Upper lobe of right lung (tissue), 1 donor: Measurements from ENCODE around the gene WASL. TPM values are rescaled to one million over a fixed set of nuclear protein-coding genes. Genes with fewer than 3 reads are reported as not detected.
A peak's percentile ranks its signal among the peaks of the same experiment; 100 is the strongest.

Experiments used
- ATAC-seq: fragments of 200-7000 bp; cut with Tn5 transposase; one replicate; pipeline ENCODE4 v1.9.1; 2020; ENCODE audit warnings: mild to moderate bottlenecking, moderate library complexity
- DNase-seq: peaks from one replicate; pipeline ENCODE4 v3.0.0-alpha.2; 2020
- H3K27ac ChIP-seq: fragments of 200-600 bp; one replicate; pipeline ENCODE4 v1.8.0; 2022
- H3K27me3 ChIP-seq: fragments of 200-600 bp; one replicate; pipeline ENCODE4 v1.8.0; 2022; ENCODE audit warnings: mild to moderate bottlenecking
- H3K36me3 ChIP-seq: fragments of 200-600 bp; one replicate; pipeline ENCODE4 v1.8.0; 2022
- H3K4me1 ChIP-seq: fragments of 200-600 bp; one replicate; pipeline ENCODE4 v1.8.0; 2022
- H3K4me3 ChIP-seq: fragments of 200-600 bp; one replicate; pipeline ENCODE4 v1.8.0; 2022; ENCODE audit warnings: mild to moderate bottlenecking
- H3K9me3 ChIP-seq: fragments of 200-600 bp; one replicate; pipeline ENCODE4 v1.8.0; 2022
- intact Hi-C: fragments of 100-400 bp; cut with DNase I; formaldehyde crosslinking; loops from one replicate; pipeline ENCODE4 v1.11.0; 2022
- total RNA-seq: library from RNA; stranded (reverse); fragmentation: NEBNext Ultra II Directional; extraction: Animal tissue kit (Norgen Biotek cat#: 25700); gene quantifications from one replicate; pipeline ENCODE4 v1.2.1, GENCODE V29; 2021
- TF ChIP-seq, protein P1 (sequence below): fragments of 200-600 bp; IDR thresholded peaks from one replicate; pipeline ENCODE4 v1.8.0; 2022; ENCODE audit warnings: antibody characterized with exemption
- donor health status: DM: no; HTN: yes; CAD: no; lungs with severe emphysema.

Gene WASL
- total RNA-seq, 1 donor from 2014 or later, result 40.0 TPM

GRCh38 chr7:123715799-123716198 is 33.0 kb downstream of the WASL start:
- ATAC-seq (no peak), DNase-seq (no peak)
- Histone ChIP-seq H3K4me1 (peaks cover 35% of the 10 kb centered on the region), H3K4me3 (no peak overlapping the region), H3K36me3 (no peaks in the 10 kb centered on the region), H3K27me3 (no peaks in the 10 kb centered on the region), H3K9me3 (no peaks in the 10 kb centered on the region), H3K27ac (no peak overlapping the region)
- intact Hi-C loops, result no loop called here
- TF ChIP-seq, protein P1, sequence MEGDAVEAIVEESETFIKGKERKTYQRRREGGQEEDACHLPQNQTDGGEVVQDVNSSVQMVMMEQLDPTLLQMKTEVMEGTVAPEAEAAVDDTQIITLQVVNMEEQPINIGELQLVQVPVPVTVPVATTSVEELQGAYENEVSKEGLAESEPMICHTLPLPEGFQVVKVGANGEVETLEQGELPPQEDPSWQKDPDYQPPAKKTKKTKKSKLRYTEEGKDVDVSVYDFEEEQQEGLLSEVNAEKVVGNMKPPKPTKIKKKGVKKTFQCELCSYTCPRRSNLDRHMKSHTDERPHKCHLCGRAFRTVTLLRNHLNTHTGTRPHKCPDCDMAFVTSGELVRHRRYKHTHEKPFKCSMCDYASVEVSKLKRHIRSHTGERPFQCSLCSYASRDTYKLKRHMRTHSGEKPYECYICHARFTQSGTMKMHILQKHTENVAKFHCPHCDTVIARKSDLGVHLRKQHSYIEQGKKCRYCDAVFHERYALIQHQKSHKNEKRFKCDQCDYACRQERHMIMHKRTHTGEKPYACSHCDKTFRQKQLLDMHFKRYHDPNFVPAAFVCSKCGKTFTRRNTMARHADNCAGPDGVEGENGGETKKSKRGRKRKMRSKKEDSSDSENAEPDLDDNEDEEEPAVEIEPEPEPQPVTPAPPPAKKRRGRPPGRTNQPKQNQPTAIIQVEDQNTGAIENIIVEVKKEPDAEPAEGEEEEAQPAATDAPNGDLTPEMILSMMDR, result no peak

- intact Hi-C loops, result no loop called here
- Histone ChIP-seq H3K4me1 (peaks cover 41% of the 10 kb centered on the region), H3K27ac (no peak overlapping the region), H3K4me3 (no peak overlapping the region), H3K9me3 (no peaks in the 10 kb centered on the region), H3K36me3 (no peaks in the 10 kb centered on the region), H3K27me3 (no peaks in the 10 kb centered on the region)
- no peak for DNase-seq
- ATAC-seq, result no peak
- TF ChIP-seq, protein P1, result no peak
Observed at GRCh38 chr7:123715198-123715597, 33.6 kb downstream of the WASL start.

DNA sequence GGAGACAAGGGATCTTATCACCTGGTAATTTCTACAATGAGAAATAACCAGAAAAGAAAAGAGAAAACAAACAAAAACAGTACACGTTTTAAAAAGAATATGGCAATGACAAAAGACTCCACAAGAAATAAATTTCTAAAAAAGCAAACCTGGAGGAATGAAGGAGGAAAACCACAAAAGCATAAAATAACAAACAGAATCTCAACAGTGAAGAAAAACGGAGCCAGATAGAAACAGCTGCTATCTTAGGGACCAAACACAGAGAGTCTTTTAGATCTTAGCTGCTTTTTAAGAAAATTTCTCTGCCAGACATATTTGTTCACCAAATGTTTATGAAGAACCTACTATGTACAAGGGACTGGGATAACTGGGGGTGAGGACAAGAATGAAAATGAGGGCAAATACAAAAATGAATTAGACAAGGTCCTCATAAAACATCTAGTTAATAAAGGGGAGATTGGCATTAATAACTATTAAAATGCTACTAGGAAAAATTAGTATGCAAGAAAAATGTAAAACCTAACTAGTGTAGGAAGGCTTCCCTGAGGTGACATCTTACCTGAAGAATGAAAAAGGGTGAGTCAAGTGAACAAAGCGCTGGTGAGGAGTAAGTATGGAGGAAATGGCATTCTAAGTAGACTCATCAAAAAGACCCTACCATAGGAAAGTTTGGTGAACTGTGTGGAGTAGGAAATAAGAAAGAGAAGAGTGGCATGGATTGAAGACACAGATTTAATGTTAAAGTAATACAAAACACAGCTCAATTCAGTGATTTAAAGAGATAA is 34.3 kb downstream of the WASL start:
- TF ChIP-seq, protein P1, result no peak
- Histone ChIP-seq H3K4me1 (peaks cover 42% of the 10 kb centered on the region), H3K27me3 (no peaks in the 10 kb centered on the region), H3K27ac (no peak overlapping the region), H3K9me3 (no peaks in the 10 kb centered on the region), H3K36me3 (no peaks in the 10 kb centered on the region), H3K4me3 (no peak overlapping the region)
- intact Hi-C loops, result no loop called here
- DNase-seq, result no peak
- ATAC-seq, result no peak

DNA sequence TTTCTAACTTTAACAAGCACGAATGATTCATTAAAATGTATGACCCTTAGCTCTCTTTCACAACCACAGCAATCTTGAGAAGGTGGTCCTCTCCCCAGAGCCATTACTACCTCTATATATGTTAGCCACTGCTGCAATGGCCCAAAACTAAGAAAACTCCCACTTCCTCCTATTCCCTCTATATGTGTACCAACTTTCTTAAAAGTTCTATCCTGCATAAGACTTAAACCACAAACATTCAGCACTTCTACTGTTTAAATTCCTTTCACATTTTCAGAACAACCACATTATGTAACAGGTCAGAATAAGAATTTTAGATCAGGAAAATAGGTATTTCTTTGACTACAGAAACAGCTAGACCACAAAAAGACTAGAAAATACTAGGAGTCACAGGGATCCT is 36.2 kb downstream of the WASL start:
- DNase-seq, result no peak
- H3K36me3 ChIP-seq, result peaks cover 15% of the 10 kb centered on the region
- H3K4me1 ChIP-seq, result peaks cover 37% of the 10 kb centered on the region
- no peaks in the 10 kb centered on the region for H3K9me3 ChIP-seq
- no peak overlapping the region for H3K27ac ChIP-seq
- intact Hi-C loops, result no loop called here
- TF ChIP-seq, protein P1, result no peak
- H3K27me3 ChIP-seq, result no peaks in the 10 kb centered on the region
- no peak overlapping the region for H3K4me3 ChIP-seq
- ATAC-seq, result peak; percentile 53

DNA sequence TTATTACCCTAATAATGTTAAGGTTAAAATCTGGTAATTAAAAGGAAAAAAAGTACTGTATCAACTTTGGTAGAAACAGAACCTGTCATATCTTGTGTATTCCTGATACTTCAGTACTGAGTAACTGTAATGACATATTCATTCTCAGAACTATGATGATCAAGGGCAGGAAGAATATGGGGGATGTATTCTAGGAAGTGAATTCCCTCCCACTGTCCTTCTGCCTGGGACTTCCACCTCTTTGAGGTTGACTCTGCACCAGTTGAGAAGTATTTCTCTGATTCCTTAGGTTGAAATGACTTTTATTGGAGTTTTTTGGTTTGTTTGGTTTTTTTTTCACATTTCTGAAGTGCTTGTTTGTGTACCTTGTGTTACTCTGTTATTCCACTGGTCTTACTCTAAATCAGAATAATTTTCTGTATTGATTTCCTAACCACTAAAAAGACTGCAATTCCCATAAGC is 36.9 kb downstream of the WASL start:
- Histone ChIP-seq H3K27me3 (no peaks in the 10 kb centered on the region), H3K4me1 (peaks cover 37% of the 10 kb centered on the region), H3K27ac (peak overlapping the region; percentile 2), H3K4me3 (no peak overlapping the region), H3K36me3 (peaks cover 23% of the 10 kb centered on the region), H3K9me3 (no peaks in the 10 kb centered on the region)
- ATAC-seq (peak; percentile 64), DNase-seq (no peak)
- intact Hi-C loops, result no loop called here
- TF ChIP-seq, protein P1, result no peak
